ENCODE results near the gene IL31.

DNA sequence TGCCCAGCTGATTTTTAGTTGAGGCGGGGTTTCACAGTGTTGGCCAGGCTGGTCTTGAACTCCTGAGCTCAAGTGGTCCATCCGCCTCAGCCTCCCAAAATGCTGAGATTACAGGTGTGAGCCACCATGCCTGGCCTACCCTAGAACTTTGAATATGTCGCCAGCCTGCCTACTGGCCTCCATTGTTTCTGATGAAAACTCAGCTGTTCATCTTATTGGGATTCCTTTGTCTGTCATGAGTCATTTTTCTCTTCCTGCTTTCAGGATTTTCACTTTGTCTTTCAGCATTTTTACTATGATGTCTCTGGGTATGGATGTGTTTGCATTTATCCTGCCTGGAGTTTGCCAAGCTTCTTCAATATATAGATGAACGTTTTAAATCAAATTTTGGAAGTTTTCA is 21.4 kb upstream of the IL31 start:
- TF ChIP-seq GATA2 (IDR thresholded peaks at IDR 0.05; ENCODE audit: low read depth, low read length) (no peak), GATA3 (IDR thresholded peaks at IDR 0.05; ENCODE audit: low read depth, low read length) (no peak)
